Measurements from ENCODE around the gene AEBP2.

Gene AEBP2

GRCh38 chr12:19410629-19411185, 28.6 kb upstream of the AEBP2 start:
- TF ChIP-seq TAF1 (IDR thresholded peaks at IDR 0.05; ENCODE audit: low read depth) (no peak), CREB1 (IDR thresholded peaks at IDR 0.05; ENCODE audit: low read depth) (no peak), MAX (IDR thresholded peaks at IDR 0.05) (no peak)

GRCh38 chr12:19411234-19412204, 27.8 kb upstream of the AEBP2 start:
- no peak for TF ChIP-seq CEBPB (IDR thresholded peaks at IDR 0.05)
- TF ChIP-seq, protein P1, sequence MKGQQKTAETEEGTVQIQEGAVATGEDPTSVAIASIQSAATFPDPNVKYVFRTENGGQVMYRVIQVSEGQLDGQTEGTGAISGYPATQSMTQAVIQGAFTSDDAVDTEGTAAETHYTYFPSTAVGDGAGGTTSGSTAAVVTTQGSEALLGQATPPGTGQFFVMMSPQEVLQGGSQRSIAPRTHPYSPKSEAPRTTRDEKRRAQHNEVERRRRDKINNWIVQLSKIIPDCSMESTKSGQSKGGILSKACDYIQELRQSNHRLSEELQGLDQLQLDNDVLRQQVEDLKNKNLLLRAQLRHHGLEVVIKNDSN (IDR thresholded peaks at IDR 0.05): no peak
- no peak for TF ChIP-seq NFIC (IDR thresholded peaks at IDR 0.05)
- no peak for TF ChIP-seq RAD21 (IDR thresholded peaks at IDR 0.05; ENCODE audit: low read depth)
- TF ChIP-seq EP300 (IDR thresholded peaks at IDR 0.05; ENCODE audit: borderline replicate concordance): no peak

DNA sequence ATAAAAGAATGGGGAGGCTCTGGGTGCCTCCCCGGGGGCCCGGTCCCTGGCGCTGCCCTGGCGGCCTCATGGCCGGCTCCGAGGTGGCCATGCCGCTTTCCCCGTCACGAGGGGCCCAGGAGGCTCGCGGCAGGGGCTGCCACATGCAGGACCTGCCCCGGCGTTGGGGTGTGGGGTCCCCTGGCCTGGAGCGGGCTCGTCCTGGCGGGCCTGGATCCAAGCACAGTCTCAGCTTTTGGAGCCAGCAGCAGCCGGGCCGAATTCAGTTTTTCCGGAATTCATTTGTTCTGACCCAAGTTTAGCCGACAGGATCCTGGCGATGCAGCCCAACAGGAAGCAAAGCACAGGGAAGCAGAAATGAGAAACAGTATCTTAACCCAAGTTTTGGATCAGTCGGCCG, 26.4 kb upstream of the AEBP2 start:
- TF ChIP-seq NFIC (IDR thresholded peaks at IDR 0.05): no peak
- TF ChIP-seq TAF1 (IDR thresholded peaks at IDR 0.05; ENCODE audit: low read depth): no peak
- TF ChIP-seq, protein P1 (IDR thresholded peaks at IDR 0.05): no peak
- TF ChIP-seq TEAD4 (IDR thresholded peaks at IDR 0.05): no peak
- TF ChIP-seq CREB1 (IDR thresholded peaks at IDR 0.05; ENCODE audit: low read depth): no peak
- TF ChIP-seq REST (IDR thresholded peaks at IDR 0.05; ENCODE audit: low read depth): no peak
- no peak for TF ChIP-seq FOXM1 (IDR thresholded peaks at IDR 0.05; ENCODE audit: borderline replicate concordance, low read depth)
- TF ChIP-seq RAD21 (IDR thresholded peaks at IDR 0.05; ENCODE audit: low read depth): no peak
- no peak for TF ChIP-seq EGR1 (IDR thresholded peaks at IDR 0.05)
- no peak for TF ChIP-seq ZBTB7A (IDR thresholded peaks at IDR 0.05; ENCODE audit: low read depth)
- no peak for TF ChIP-seq TCF12 (IDR thresholded peaks at IDR 0.05; ENCODE audit: low read depth)
- TF ChIP-seq YY1 (IDR thresholded peaks at IDR 0.05; ENCODE audit: low read depth): no peak
- no peak for TF ChIP-seq MAX (IDR thresholded peaks at IDR 0.05)

DNA sequence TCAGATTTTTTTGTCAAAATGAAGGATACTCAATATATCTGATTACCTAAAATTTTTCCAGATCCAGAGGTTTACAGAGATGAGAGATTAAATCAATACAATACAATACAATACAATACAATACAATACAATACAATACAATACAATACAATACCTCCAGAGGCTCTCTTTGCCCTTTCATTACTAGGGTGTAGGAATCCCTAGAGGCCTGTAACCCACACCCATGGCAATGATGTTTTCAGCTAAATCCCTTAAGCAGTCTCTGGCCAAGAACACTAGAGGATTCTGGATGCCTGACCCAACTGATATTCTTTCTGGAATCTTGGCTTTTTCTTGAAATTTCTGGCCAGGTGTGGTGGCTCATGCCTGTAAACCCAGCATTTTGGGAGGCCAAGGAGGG, 23.7 kb upstream of the AEBP2 start:
- no peak for TF ChIP-seq FOXM1 (IDR thresholded peaks at IDR 0.05; ENCODE audit: borderline replicate concordance, low read depth)
- no peak for TF ChIP-seq CREB1 (IDR thresholded peaks at IDR 0.05; ENCODE audit: low read depth)
- TF ChIP-seq TAF1 (IDR thresholded peaks at IDR 0.05; ENCODE audit: low read depth): no peak
- no peak for TF ChIP-seq RAD21 (IDR thresholded peaks at IDR 0.05; ENCODE audit: low read depth)
- no peak for TF ChIP-seq EP300 (IDR thresholded peaks at IDR 0.05; ENCODE audit: borderline replicate concordance)
- TF ChIP-seq TCF12 (IDR thresholded peaks at IDR 0.05; ENCODE audit: low read depth): no peak
- no peak for TF ChIP-seq YY1 (IDR thresholded peaks at IDR 0.05; ENCODE audit: low read depth)
- TF ChIP-seq, protein P1 (IDR thresholded peaks at IDR 0.05): no peak
- no peak for TF ChIP-seq EGR1 (IDR thresholded peaks at IDR 0.05)
- no peak for TF ChIP-seq REST (IDR thresholded peaks at IDR 0.05; ENCODE audit: low read depth)
- TF ChIP-seq MAX (IDR thresholded peaks at IDR 0.05): no peak

- TF ChIP-seq RAD21 (IDR thresholded peaks at IDR 0.05; ENCODE audit: low read depth) (no peak), ZBTB7A (IDR thresholded peaks at IDR 0.05; ENCODE audit: low read depth) (no peak), YY1 (IDR thresholded peaks at IDR 0.05; ENCODE audit: low read depth) (no peak), CEBPB (IDR thresholded peaks at IDR 0.05) (no peak)
- TF ChIP-seq, protein P1 (IDR thresholded peaks at IDR 0.05): no peak
Measured at GRCh38 chr12:19419086-19419485, 20.2 kb upstream of the AEBP2 start.
